WTC11 (cell line): Measurements from ENCODE around the gene TPK1. TPM values are rescaled to one million over a fixed set of nuclear protein-coding genes. Genes with fewer than 3 reads are reported as not detected.
A peak's percentile ranks its signal among the peaks of the same experiment; 100 is the strongest.

Source experiments
- ATAC-seq: fragments of 200-7000 bp; cut with Tn5 transposase; 2 replicates; pipeline ENCODE4 v1.10.0; 2021; ENCODE audit warnings: mild to moderate bottlenecking, moderate library complexity
- CTCF ChIA-PET: fragments of 300-600 bp; sonication (Branson Sonifier 250); formaldehyde crosslinking; loops from one replicate; lab custom pipeline; 2021; ENCODE audit warnings: antibody characterized with exemption; lab: Charles Lee
- POLR2A ChIA-PET: fragments of 350-600 bp; sonication (Branson Sonifier 250); formaldehyde crosslinking; loops from one replicate; lab custom pipeline; 2021; ENCODE audit warnings: antibody characterized with exemption; lab: Charles Lee
- DNase-seq: peaks from one replicate; pipeline ENCODE4 v3.0.0; 2021; ENCODE audit warnings: low spot score
- H3K27ac Mint-ChIP-seq: 2 replicates; pipeline ENCODE4 v1.8.0; 2021; ENCODE audit warnings: mixed read lengths
- H3K27me3 Mint-ChIP-seq: 2 replicates; pipeline ENCODE4 v1.8.0; 2021; ENCODE audit warnings: low read depth, mild to moderate bottlenecking, moderate library complexity, mixed read lengths
- H3K36me3 Mint-ChIP-seq: 2 replicates; pipeline ENCODE4 v1.8.0; 2021; ENCODE audit warnings: mixed read lengths
- H3K4me1 Mint-ChIP-seq: 2 replicates; pipeline ENCODE4 v1.8.0; 2022; ENCODE audit warnings: mixed read lengths
- H3K4me3 Mint-ChIP-seq: 2 replicates; pipeline ENCODE4 v1.8.0; 2021; ENCODE audit warnings: mild to moderate bottlenecking, moderate library complexity, mixed read lengths
- H3K9me3 Mint-ChIP-seq: 2 replicates; pipeline ENCODE4 v1.8.0; 2021; ENCODE audit warnings: mixed read lengths
- ARID4B ChIP-seq: sonication (generic); formaldehyde crosslinking; IDR thresholded peaks from 2 replicates; pipeline ENCODE4 v1.8.0; 2023; ENCODE audit warnings: missing genetic modification reagents, mild to moderate bottlenecking, borderline replicate concordance
- ATF1 ChIP-seq: sonication (generic); formaldehyde crosslinking; IDR thresholded peaks from 2 replicates; pipeline ENCODE4 v1.8.1; 2023; ENCODE audit warnings: mild to moderate bottlenecking, moderate library complexity, missing genetic modification reagents
- CTCF ChIP-seq: fragments of 200-600 bp; IDR thresholded peaks from 2 replicates; pipeline ENCODE4 v1.8.0; 2022; ENCODE audit warnings: antibody characterized with exemption
- FOXK1 ChIP-seq: sonication (generic); formaldehyde crosslinking; IDR thresholded peaks from 2 replicates; pipeline ENCODE4 v1.8.0; 2022; ENCODE audit warnings: mild to moderate bottlenecking, moderate library complexity, missing genetic modification reagents
- FOXP1 ChIP-seq: sonication (generic); formaldehyde crosslinking; IDR thresholded peaks from 2 replicates; pipeline ENCODE4 v1.8.0; 2022; ENCODE audit warnings: missing genetic modification reagents, mild to moderate bottlenecking, moderate library complexity, borderline replicate concordance
- FOXP4 ChIP-seq: sonication (generic); formaldehyde crosslinking; IDR thresholded peaks from 2 replicates; pipeline ENCODE4 v1.8.0; 2022; ENCODE audit warnings: mild to moderate bottlenecking, missing genetic modification reagents
- NFATC4 ChIP-seq: fragments of 250-450 bp; sonication (Bioruptor Pico); IDR thresholded peaks from 2 replicates; pipeline ENCODE4 v1.9.0; 2021; ENCODE audit warnings: mild to moderate bottlenecking
- NFE2L1 ChIP-seq: sonication (generic); formaldehyde crosslinking; IDR thresholded peaks from 2 replicates; pipeline ENCODE4 v1.8.1; 2023; ENCODE audit warnings: missing genetic modification reagents
- NR1H2 ChIP-seq: sonication (generic); formaldehyde crosslinking; IDR thresholded peaks from 2 replicates; pipeline ENCODE4 v1.9.0; 2021; ENCODE audit warnings: mild to moderate bottlenecking, moderate library complexity, missing genetic modification reagents
- SOX15 ChIP-seq: fragments of 250-450 bp; sonication (Bioruptor Pico); IDR thresholded peaks from 2 replicates; pipeline ENCODE4 v1.9.0; 2021; ENCODE audit warnings: mild to moderate bottlenecking
- TEAD1 ChIP-seq: sonication (generic); formaldehyde crosslinking; IDR thresholded peaks from 2 replicates; pipeline ENCODE4 v1.8.0; 2022; ENCODE audit warnings: mild to moderate bottlenecking, missing genetic modification reagents
- USF1 ChIP-seq: sonication (generic); formaldehyde crosslinking; IDR thresholded peaks from 2 replicates; pipeline ENCODE4 v1.8.0; 2022; ENCODE audit warnings: mild to moderate bottlenecking, missing genetic modification reagents
- ZNF232 ChIP-seq: sonication (generic); formaldehyde crosslinking; IDR thresholded peaks from 2 replicates; pipeline ENCODE4 v1.8.0; 2022; ENCODE audit warnings: mild to moderate bottlenecking, missing genetic modification reagents
- ZNF263 ChIP-seq: sonication (generic); formaldehyde crosslinking; IDR thresholded peaks from 2 replicates; pipeline ENCODE4 v1.8.1; 2022; ENCODE audit warnings: low read depth, mild to moderate bottlenecking, moderate library complexity, missing genetic modification reagents
- ZNF281 ChIP-seq: sonication (generic); formaldehyde crosslinking; IDR thresholded peaks from 2 replicates; pipeline ENCODE4 v1.8.0; 2023; ENCODE audit warnings: mild to moderate bottlenecking, missing genetic modification reagents
- ZNF317 ChIP-seq: sonication (generic); formaldehyde crosslinking; IDR thresholded peaks from 2 replicates; pipeline ENCODE4 v1.8.1; 2023; ENCODE audit warnings: low read depth, mild to moderate bottlenecking, moderate library complexity, missing genetic modification reagents, borderline replicate concordance
- ZNF396 ChIP-seq: fragments of 250-450 bp; sonication (Bioruptor Pico); IDR thresholded peaks from 2 replicates; pipeline ENCODE4 v1.8.0; 2021; ENCODE audit warnings: mild to moderate bottlenecking, moderate library complexity, borderline replicate concordance
- ZNF423 ChIP-seq: fragments of 250-450 bp; sonication (Bioruptor Pico); IDR thresholded peaks from 2 replicates; pipeline ENCODE4 v2.1.2; 2022; ENCODE audit warnings: mild to moderate bottlenecking, moderate library complexity
- total RNA-seq: library from RNA; stranded (reverse); gene quantifications from 3 replicates; pipeline ENCODE4 v1.2.3, GENCODE V29; 2021

TPK1 gene
- total RNA-seq, 1 experiment from 2014 or later = 2.7 TPM

GRCh38 chr7:144459635-144460034 is 376.2 kb downstream of the TPK1 start:
- ChIA-PET POLR2A (no interaction called here), CTCF (no interaction called here)
- no peak overlapping the region for H3K4me3 Mint-ChIP-seq
- TF ChIP-seq NFATC4 (CRISPR knock-in tag) (no peak), FOXP1 (CRISPR knock-in tag) (no peak), USF1 (CRISPR knock-in tag) (no peak), ZNF317 (CRISPR knock-in tag) (no peak), CTCF (no peak), TEAD1 (CRISPR knock-in tag) (no peak), ATF1 (CRISPR knock-in tag) (no peak), NR1H2 (CRISPR knock-in tag) (no peak), FOXK1 (no peak), ZNF423 (CRISPR knock-in tag) (no peak), ZNF281 (CRISPR knock-in tag) (no peak), NFE2L1 (CRISPR knock-in tag) (no peak), ZNF396 (CRISPR knock-in tag) (no peak), SOX15 (no peak)
- ATAC-seq (peak; percentile 53), DNase-seq (no peak)
- peaks cover 26% of the 10 kb centered on the region for H3K36me3 Mint-ChIP-seq
- peaks cover 3% of the 10 kb centered on the region; the same call in 1 of the 2 replicates for H3K27me3 Mint-ChIP-seq
- H3K4me1 Mint-ChIP-seq = peaks cover 9% of the 10 kb centered on the region
- no peak overlapping the region for H3K27ac Mint-ChIP-seq
- peaks cover 44% of the 10 kb centered on the region for H3K9me3 Mint-ChIP-seq

GRCh38 chr7:144455040-144455404 is 380.8 kb downstream of the TPK1 start:
- DNase-seq = no peak
- H3K4me3 Mint-ChIP-seq = no peak overlapping the region

More at GRCh38 chr7:144455040-144455404, 380.8 kb downstream of the TPK1 start:
- POLR2A ChIA-PET = no interaction called here
- TF ChIP-seq FOXP4 (CRISPR knock-in tag) (no peak), ZNF263 (CRISPR knock-in tag) (no peak), ARID4B (no peak), ZNF232 (CRISPR knock-in tag) (no peak)
- Mint-ChIP-seq H3K9me3 (peaks cover 44% of the 10 kb centered on the region), H3K36me3 (peaks cover 33% of the 10 kb centered on the region), H3K4me1 (peaks cover 7% of the 10 kb centered on the region), H3K27me3 (peaks cover 3% of the 10 kb centered on the region; the same call in 1 of the 2 replicates), H3K27ac (no peak overlapping the region)
- no peak for ATAC-seq
- CTCF ChIA-PET = no interaction called here
